HCT116 (cell line): ENCODE measurements around the gene MTHFD1L. TPM values are rescaled to one million over a fixed set of nuclear protein-coding genes. Genes with fewer than 3 reads are reported as not detected.
A peak's percentile ranks its signal among the peaks of the same experiment; 100 is the strongest.

Experiments used
- ATAC-seq: fragments of 200-7000 bp; cut with Tn5 transposase; 2 replicates; pipeline ENCODE4 v1.9.1; 2020; ENCODE audit warnings: mild to moderate bottlenecking, moderate library complexity
- BruUV-seq: library from RNA; stranded (reverse); fragments of 400-500 nt; replicated peaks from 2 replicates; lab custom pipeline; 2021; lab: Mats Ljungman, UMichigan
- CTCF ChIA-PET: fragments of 300-600 bp; sonication (Branson Sonifier 250); formaldehyde crosslinking; loops from one replicate; lab custom pipeline; 2021; ENCODE audit warnings: antibody characterized with exemption; lab: Charles Lee
- POLR2A ChIA-PET: fragments of 300-600, 350-600 bp; sonication (Branson Sonifier 250); formaldehyde crosslinking; loops from one replicate; lab custom pipeline; 2021; ENCODE audit warnings: antibody characterized with exemption; lab: Charles Lee
- RAD21 ChIA-PET, 2 experiments: fragments of 300-600 bp; sonication (Branson Sonifier 250); formaldehyde crosslinking; loops; one replicate each; lab custom pipeline; 2023; ENCODE audit warnings: low total read pairs in 2 of 2; ENCODE audit not compliant: uncharacterized antibody in 2 of 2, unreplicated experiment in 2 of 2, low non-redundant PET in 1 of 2; lab: Charles Lee
- DNase-seq: peaks from one replicate; pipeline ENCODE4 v3.0.0-alpha.2; 2010; ENCODE audit warnings: low read depth, low spot score
- H2AFZ ChIP-seq: fragments of 200-600 bp; shearing (Covaris generic), sonication (generic); 2 replicates; pipeline ENCODE4 v1.6.1; 2017; ENCODE audit warnings: low read depth, mixed run types, mixed read lengths, antibody characterized with exemption, low read length; ENCODE audit not compliant: poor library complexity, severe bottlenecking
- H3K27ac ChIP-seq: 2 replicates; pipeline ENCODE4 v1.5.1; 2012; ENCODE audit warnings: low read depth, low read length
- H3K27me3 ChIP-seq: fragments of 200-600 bp; sonication (generic); 2 replicates; pipeline ENCODE4 v1.6.1; 2016; ENCODE audit warnings: mixed run types, low read length, mixed read lengths; ENCODE audit not compliant: insufficient read depth
- H3K36me3 ChIP-seq, 2 experiments: fragments of 200-500 bp in 1 of 2; fragments of 200-600 bp in 1 of 2; sonication (Bioruptor generic) in 1 of 2; sonication (generic) in 1 of 2; 2 replicates each; pipeline versions ENCODE4 v1.5.1 to v1.6.1; 2014 to 2016; ENCODE audit warnings: low read length in 2 of 2, inconsistent platforms in 1 of 2, mixed read lengths in 1 of 2, mixed run types in 1 of 2; ENCODE audit not compliant: insufficient read depth in 2 of 2, control insufficient read depth in 1 of 2
- H3K4me1 ChIP-seq, 2 experiments: fragments of 200-600 bp in 1 of 2; sonication (generic) in 1 of 2; 2 replicates each; pipeline versions ENCODE4 v1.5.1 to v1.6.1; 2012 to 2017; ENCODE audit warnings: low read length in 2 of 2, inconsistent platforms in 1 of 2, mild to moderate bottlenecking in 1 of 2, mixed read lengths in 1 of 2, mixed run types in 1 of 2, moderate library complexity in 1 of 2; ENCODE audit not compliant: insufficient read depth in 2 of 2, control insufficient read depth in 1 of 2
- H3K4me2 ChIP-seq: fragments of 200-600 bp; sonication (generic); 2 replicates; pipeline ENCODE4 v1.6.1; 2017; ENCODE audit warnings: mixed run types, low read length, mixed read lengths
- H3K4me3 ChIP-seq, 2 experiments: fragments of 200-600 bp in 1 of 2; sonication (generic) in 1 of 2; replicated peaks in 1 of 2; 2 replicates each; pipeline ENCODE4 v1.5.1; 2011 to 2016; ENCODE audit warnings: low read length in 2 of 2, control low read depth in 1 of 2, low read depth in 1 of 2, mild to moderate bottlenecking in 1 of 2, mixed read lengths in 1 of 2, mixed run types in 1 of 2
- H3K79me2 ChIP-seq: fragments of 200-600 bp; sonication (generic); 2 replicates; pipeline ENCODE4 v1.6.1; 2017; ENCODE audit warnings: mild to moderate bottlenecking, mixed run types, low read length, moderate library complexity, mixed read lengths; ENCODE audit not compliant: insufficient read depth
- H3K9ac ChIP-seq: fragments of 200-600 bp; sonication (generic); 2 replicates; pipeline ENCODE4 v1.6.1; 2016; ENCODE audit warnings: low read length, mixed read lengths
- H3K9me2 ChIP-seq: fragments of 200-600 bp; sonication (generic), shearing (Covaris generic); 2 replicates; pipeline ENCODE4 v1.6.1; 2017; ENCODE audit warnings: mixed run types, mild to moderate bottlenecking, moderate library complexity; ENCODE audit not compliant: insufficient read depth
- H3K9me3 ChIP-seq, 2 experiments: fragments of 200-500 bp in 1 of 2; fragments of 200-600 bp in 1 of 2; sonication (Bioruptor generic) in 1 of 2; sonication (generic) in 1 of 2; 2 replicates each; pipeline ENCODE4 v1.6.1; 2014 to 2017; ENCODE audit warnings: low read length in 2 of 2, mixed read lengths in 2 of 2, inconsistent platforms in 1 of 2, low read depth in 1 of 2, mild to moderate bottlenecking in 1 of 2, mixed run types in 1 of 2, moderate library complexity in 1 of 2; ENCODE audit not compliant: control insufficient read depth in 1 of 2, insufficient read depth in 1 of 2
- H4K20me1 ChIP-seq: fragments of 200-600 bp; sonication (generic), shearing (Covaris generic); 2 replicates; pipeline ENCODE4 v1.6.1; 2017; ENCODE audit warnings: mixed run types, mild to moderate bottlenecking, moderate library complexity; ENCODE audit not compliant: insufficient read depth
- CEBPB ChIP-seq: IDR thresholded peaks from 2 replicates; pipeline ENCODE4 v1.6.1; 2012; ENCODE audit warnings: low read depth
- EGR1 ChIP-seq: IDR thresholded peaks from 2 replicates; pipeline ENCODE4 v1.6.1; 2012; ENCODE audit warnings: low read depth
- ELF1 ChIP-seq: IDR thresholded peaks from 2 replicates; pipeline ENCODE4 v1.6.1; 2012; ENCODE audit warnings: low read depth, borderline replicate concordance
- EZH2 ChIP-seq: fragments of 200-600 bp; sonication (generic); IDR thresholded peaks from 2 replicates; pipeline ENCODE4 v1.6.1; 2017; ENCODE audit warnings: antibody characterized with exemption, mixed run types
- EZH2phosphoT487 ChIP-seq: fragments of 200-600 bp; IDR thresholded peaks from 2 replicates; pipeline ENCODE4 v1.6.1; 2018; ENCODE audit warnings: antibody characterized with exemption, borderline replicate concordance
- JUND ChIP-seq: IDR thresholded peaks from 2 replicates; pipeline ENCODE4 v1.6.1; 2012
- POLR2A ChIP-seq: IDR thresholded peaks from 2 replicates; pipeline ENCODE4 v1.7.0; 2011; ENCODE audit warnings: borderline replicate concordance; ENCODE audit not compliant: insufficient read depth, insufficient read length; ENCODE audit errors: extremely low read depth
- POLR2AphosphoS5 ChIP-seq: IDR thresholded peaks from 2 replicates; pipeline ENCODE4 v1.6.1; 2011; ENCODE audit warnings: mild to moderate bottlenecking, low read depth, low read length, moderate library complexity
- SIN3A ChIP-seq: IDR thresholded peaks from 2 replicates; pipeline ENCODE4 v1.6.1; 2012; ENCODE audit warnings: low read depth
- SRF ChIP-seq: IDR thresholded peaks from 2 replicates; pipeline ENCODE4 v1.6.1; 2012; ENCODE audit warnings: low read depth
- YY1 ChIP-seq: IDR thresholded peaks from 2 replicates; pipeline ENCODE4 v1.6.1; 2011; ENCODE audit warnings: low read length, low read depth, moderate library complexity, mild to moderate bottlenecking; ENCODE audit not compliant: insufficient replicate concordance; ENCODE audit errors: extremely low read depth
- ZNF274 ChIP-seq: fragments of 200-500 bp; sonication (Bioruptor generic); IDR thresholded peaks from 2 replicates; pipeline ENCODE4 v1.6.1; 2014; ENCODE audit warnings: mild to moderate bottlenecking, low read depth, low read length, inconsistent platforms
- intact Hi-C: fragments of 100-400 bp; cut with micrococcal nuclease; formaldehyde crosslinking; loops from 2 replicates; pipeline ENCODE4 v1.10.0; 2022
- total RNA-seq: library from RNA; stranded (reverse); gene quantifications from one replicate; pipeline ENCODE4 v1.2.1, GENCODE V29; 2021; ENCODE audit not compliant: unreplicated experiment
- TF ChIP-seq, protein P1 (sequence below): IDR thresholded peaks from 2 replicates; pipeline ENCODE4 v1.6.1; 2012
- TF ChIP-seq, protein P2 (sequence below), 3 experiments: fragments of 200-600 bp in 1 of 3; sonication (generic) in 1 of 3; IDR thresholded peaks in 2 of 3; conservative IDR thresholded peaks in 1 of 3; 2 replicates each; pipeline ENCODE4 v1.5.1; 2012 to 2017; ENCODE audit warnings: low read depth in 2 of 3, low read length in 2 of 3, antibody characterized with exemption in 1 of 3, borderline replicate concordance in 1 of 3, control low read depth in 1 of 3, mild to moderate bottlenecking in 1 of 3, mixed read lengths in 1 of 3, mixed run types in 1 of 3, moderate library complexity in 1 of 3; ENCODE audit not compliant: insufficient read depth in 1 of 3

MTHFD1L gene
- total RNA-seq, 1 experiment from 2014 or later, result 127 TPM

DNA sequence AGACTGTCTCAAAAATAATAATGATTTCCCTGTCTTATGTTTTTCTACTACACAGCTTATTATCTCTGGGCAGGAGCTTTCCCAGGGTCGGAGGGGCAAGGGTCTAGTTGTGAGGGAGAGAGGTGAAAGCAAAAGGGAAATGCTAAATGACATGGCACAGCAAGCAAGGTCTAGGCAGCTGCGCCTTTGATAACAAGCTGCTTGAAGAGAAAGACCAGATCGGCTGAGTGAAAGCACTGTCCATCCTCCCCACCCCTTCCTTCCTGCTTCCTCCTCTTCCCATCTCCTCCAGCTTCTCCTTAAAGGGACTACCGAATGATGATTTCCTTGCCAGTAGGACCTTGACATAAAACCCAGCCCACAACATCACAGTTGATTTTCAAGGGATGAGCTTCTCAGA is 216.2 kb downstream of the MTHFD1L start:
- H2AFZ ChIP-seq, result no peak overlapping the region
- CTCF ChIA-PET, result interaction anchor here (1.2 to 1.7 kb wide), 2 partner anchors 67 to 243 kb away, joined by 3 to 7 read pairs; no protein-coding TSS in a partner anchor
- H3K9me3 ChIP-seq, result 0 out of 4 replicates have a peak, but pooled peaks cover 3 to 4% of the 10 kb centered on the region in 2 experiments
- RAD21 ChIA-PET, result interaction anchor here in 1 of 2 experiments (0.7 kb wide), 1 partner anchor 22 kb away, joined by 3 read pairs; no protein-coding TSS in a partner anchor
- DNase-seq (no peak), ATAC-seq (peak; percentile 76)
- H3K9ac ChIP-seq, result peak overlapping the region; percentile 56
- H3K27me3 ChIP-seq, result no peaks in the 10 kb centered on the region
- peak overlapping the region; percentile 23 to 30 for H3K4me3 ChIP-seq
- H3K9me2 ChIP-seq, result no peaks in the 10 kb centered on the region
- no peaks in the 10 kb centered on the region for H4K20me1 ChIP-seq
- peak overlapping the region; percentile 60 for H3K4me2 ChIP-seq
- intact Hi-C loops, result no loop called here
- H3K36me3 ChIP-seq, result peaks cover 0 to 19% of the 10 kb centered on the region in 2 experiments; a peak in 1 of 4 replicates
- BruUV-seq, result TSS peak; percentile 93
- peak overlapping the region; percentile 95 for H3K27ac ChIP-seq
- H3K4me1 ChIP-seq, result peaks cover 67 to 86% of the 10 kb centered on the region in 2 experiments
- peaks cover 13% of the 10 kb centered on the region; the same call in 1 of the 2 replicates for H3K79me2 ChIP-seq
- POLR2A ChIA-PET, result interaction anchor here (1.0 to 1.6 kb wide), 7 partner anchors 13 to 243 kb away, joined by 3 to 12 read pairs (median 4); no protein-coding TSS in a partner anchor
- TF ChIP-seq SIN3A (no peak), ELF1 (no peak), ZNF274 (no peak), EZH2 (no peak), JUND (no peak), CEBPB (no peak), SRF (no peak), POLR2A (peak; percentile 13), EZH2phosphoT487 (no peak), POLR2AphosphoS5 (peak; percentile 42; the same call in 1 of the 2 replicates), YY1 (no peak), EGR1 (no peak)
- TF ChIP-seq, protein P1, sequence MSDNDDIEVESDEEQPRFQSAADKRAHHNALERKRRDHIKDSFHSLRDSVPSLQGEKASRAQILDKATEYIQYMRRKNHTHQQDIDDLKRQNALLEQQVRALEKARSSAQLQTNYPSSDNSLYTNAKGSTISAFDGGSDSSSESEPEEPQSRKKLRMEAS, result no peak
- TF ChIP-seq, protein P2, sequence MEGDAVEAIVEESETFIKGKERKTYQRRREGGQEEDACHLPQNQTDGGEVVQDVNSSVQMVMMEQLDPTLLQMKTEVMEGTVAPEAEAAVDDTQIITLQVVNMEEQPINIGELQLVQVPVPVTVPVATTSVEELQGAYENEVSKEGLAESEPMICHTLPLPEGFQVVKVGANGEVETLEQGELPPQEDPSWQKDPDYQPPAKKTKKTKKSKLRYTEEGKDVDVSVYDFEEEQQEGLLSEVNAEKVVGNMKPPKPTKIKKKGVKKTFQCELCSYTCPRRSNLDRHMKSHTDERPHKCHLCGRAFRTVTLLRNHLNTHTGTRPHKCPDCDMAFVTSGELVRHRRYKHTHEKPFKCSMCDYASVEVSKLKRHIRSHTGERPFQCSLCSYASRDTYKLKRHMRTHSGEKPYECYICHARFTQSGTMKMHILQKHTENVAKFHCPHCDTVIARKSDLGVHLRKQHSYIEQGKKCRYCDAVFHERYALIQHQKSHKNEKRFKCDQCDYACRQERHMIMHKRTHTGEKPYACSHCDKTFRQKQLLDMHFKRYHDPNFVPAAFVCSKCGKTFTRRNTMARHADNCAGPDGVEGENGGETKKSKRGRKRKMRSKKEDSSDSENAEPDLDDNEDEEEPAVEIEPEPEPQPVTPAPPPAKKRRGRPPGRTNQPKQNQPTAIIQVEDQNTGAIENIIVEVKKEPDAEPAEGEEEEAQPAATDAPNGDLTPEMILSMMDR (IDR thresholded peaks at IDR 0.05 in 2 of 3, conservative IDR thresholded peaks at IDR 0.05 in 1 of 3; ENCODE audit: borderline replicate concordance in 1 of 3, insufficient read depth in 1 of 3, low read depth in 2 of 3, low read length in 2 of 3), result no peak
